HG03039 (cell line): ENCODE data around the gene SPACA7.

ENCODE experiments used
- ATAC-seq: cut with Tn5 transposase; IDR thresholded peaks from one replicate; pipeline ENCODE4 v1.9.1; 2021; ENCODE audit warnings: mild to moderate bottlenecking, moderate library complexity; ENCODE audit not compliant: unreplicated experiment

SPACA7 gene

GRCh38 chr13:112446867-112447266, 70.7 kb downstream of the SPACA7 start:
- no peak for ATAC-seq

DNA sequence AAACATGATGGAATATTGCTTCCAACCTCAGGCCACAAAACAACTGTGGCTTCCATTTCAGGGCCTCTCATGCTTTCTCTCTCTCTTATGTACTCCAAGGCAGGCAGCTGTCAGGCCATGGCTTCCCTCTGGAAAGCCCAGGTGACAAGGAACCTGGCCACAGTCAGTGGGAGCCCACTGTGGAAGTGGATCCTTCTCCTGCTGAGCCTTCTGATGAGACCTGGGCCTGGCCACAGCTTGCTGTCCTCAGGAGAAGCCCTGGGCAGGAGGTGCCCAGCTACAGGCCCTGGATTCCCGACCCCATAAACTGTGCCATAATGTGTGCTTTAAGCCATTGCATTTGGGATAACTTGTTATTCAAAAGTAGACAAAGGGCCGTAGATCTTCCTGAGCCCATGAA, 71.2 kb downstream of the SPACA7 start:
- no peak for ATAC-seq

DNA sequence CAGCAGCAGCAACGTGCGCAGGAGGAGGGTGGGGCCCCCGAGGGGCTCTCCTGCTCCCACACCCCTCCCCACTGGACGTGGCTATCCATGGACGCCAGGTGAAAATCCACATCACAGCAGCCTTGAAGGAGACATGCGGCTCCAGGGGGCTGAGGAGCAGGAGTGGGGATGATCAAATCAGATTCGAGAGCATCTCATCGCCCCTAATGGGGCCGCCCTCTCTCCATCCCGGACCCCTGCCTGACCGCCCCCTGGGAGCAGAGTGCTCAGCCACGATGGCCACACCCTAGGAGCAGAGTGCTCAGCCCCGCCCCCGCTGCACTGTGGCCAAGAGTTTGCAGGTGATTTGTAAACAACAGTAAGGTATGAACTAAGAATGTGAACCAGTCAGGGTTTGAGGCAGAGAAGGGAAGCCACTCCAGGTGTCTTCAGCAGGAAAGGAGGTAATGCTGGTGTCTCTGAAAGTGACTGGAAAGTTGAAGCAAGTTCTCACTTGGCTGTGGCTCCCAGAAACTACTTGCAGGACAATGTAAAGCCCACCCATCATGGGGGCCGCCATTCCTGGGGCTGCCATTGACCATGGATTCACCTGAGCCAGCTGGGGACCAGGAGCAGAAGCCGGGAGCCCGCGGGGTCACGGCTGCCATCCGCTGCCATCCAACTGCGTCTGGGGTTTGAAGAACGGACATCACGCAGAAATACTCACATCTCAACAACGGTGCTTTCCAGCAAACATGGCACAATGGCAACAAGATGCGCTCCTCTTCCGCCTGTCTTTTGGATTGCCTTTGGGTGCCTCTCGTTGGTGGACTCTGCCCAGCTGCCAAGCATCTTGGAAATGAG, 71.8 kb downstream of the SPACA7 start:
- no peak for ATAC-seq

GRCh38 chr13:112448621-112449544, 72.7 kb downstream of the SPACA7 start:
- no peak for ATAC-seq

DNA sequence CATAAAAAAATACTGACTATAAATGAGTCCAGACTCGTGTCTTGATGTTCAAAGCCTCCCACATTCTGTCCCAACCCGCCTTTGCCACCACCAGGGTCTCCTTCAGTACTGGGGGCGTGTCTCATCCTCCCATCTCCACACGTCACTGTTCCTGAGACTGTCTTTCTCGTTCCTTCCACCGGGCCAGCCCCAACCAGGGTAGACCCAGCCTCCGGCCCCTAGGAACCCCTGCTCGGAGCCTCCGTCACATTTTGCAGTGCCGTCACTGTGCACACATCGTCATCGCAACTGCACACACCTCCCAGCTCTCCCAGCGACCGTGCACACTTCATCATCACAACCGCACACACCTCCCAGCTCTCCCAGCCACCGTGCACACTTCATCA, 73.4 kb downstream of the SPACA7 start:
- ATAC-seq = no peak

GRCh38 chr13:112450118-112450903, 74.2 kb downstream of the SPACA7 start:
- ATAC-seq = no peak

DNA sequence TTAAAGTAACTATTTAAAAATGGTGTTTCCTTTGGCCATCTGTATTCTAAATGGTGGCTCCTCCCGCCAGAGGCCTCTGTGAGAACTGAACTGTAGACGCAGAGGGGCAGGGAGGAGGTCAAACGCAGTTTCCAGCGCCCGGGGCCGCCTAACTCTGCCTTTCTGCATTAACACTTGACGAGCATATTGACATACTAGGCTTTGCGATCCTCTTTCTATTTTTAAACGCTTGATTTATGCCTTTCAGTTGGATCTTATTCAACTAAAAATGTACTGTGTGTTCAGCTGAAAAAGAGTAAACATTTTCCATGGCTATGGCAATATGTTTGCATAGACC, 74.7 kb downstream of the SPACA7 start:
- ATAC-seq = no peak

GRCh38 chr13:112451512-112452379, 75.6 kb downstream of the SPACA7 start:
- no peak for ATAC-seq

DNA sequence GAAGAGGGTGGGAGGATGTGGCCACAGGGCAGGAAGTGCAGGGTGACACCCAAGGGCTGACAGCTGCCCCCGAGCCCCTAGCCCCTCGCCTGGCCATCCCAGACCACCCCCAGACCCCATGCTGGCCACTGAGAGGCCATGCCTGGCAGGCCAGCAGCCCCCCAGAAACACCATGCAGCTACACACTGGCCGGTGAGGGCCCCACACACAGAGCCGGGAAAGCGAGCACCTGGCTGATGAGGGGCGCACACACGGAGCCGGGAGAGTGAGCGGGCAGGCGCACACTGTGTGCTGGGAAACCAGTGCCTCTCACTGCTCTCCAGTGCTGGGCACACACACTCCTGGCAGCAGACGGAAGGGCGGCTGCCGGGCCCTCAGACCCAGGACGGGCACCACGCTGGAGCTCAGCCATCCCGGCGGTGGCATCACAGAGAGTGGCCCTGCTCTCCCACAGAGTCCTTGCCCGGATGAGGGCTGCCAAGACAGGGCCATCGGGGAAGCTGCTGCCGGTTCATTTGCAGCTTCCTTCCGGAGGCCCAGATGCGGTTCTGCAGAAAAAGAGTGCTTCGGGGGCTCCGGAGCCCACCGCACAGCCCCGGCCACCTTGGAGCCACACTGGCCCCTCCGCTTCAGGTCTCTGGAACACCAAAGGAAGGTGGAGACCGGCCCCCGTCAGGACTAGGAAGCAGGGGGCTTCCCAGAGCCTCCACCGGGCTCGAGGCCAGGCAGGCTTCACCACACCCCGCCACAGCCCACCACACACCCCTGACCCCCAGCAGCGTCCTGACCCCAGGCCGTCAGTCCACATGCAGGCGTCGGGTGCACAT, 76.4 kb downstream of the SPACA7 start:
- no peak for ATAC-seq

- no peak for ATAC-seq
Measured at GRCh38 chr13:112453207-112453829, 77.2 kb downstream of the SPACA7 start.

- no peak for ATAC-seq
Measured at GRCh38 chr13:112453874-112454647, 77.9 kb downstream of the SPACA7 start.

GRCh38 chr13:112454648-112455334, 78.6 kb downstream of the SPACA7 start:
- ATAC-seq = no peak

- ATAC-seq = no peak
Measured at GRCh38 chr13:112455476-112456059, 79.4 kb downstream of the SPACA7 start.

- no peak for ATAC-seq
Measured at GRCh38 chr13:112456138-112457056, 80.2 kb downstream of the SPACA7 start.

DNA sequence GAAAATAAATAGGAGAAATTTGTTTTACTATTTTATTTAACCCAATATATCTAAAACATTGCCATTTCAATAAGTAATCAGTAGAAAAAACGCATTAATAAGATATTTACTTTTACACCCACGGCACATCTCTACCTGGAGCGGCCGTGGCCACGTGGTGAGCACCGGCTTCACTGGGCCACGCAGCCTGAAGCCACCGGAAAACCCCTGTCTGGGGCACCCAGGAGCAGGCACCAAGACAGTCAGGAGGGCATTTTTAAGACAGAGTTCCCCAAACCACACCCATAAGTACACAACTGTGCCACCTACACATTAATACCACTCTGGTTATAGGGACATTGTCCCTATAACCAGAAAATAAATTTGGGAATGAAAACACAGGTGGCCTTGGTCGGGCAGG, 80.9 kb downstream of the SPACA7 start:
- no peak for ATAC-seq

- no peak for ATAC-seq
Measured at GRCh38 chr13:112457485-112457884, 81.3 kb downstream of the SPACA7 start.
